ENCODE data around the gene RBBP6. TPM values are rescaled to one million over a fixed set of nuclear protein-coding genes. Genes with fewer than 3 reads are reported as not detected.

Gene RBBP6
- total RNA-seq, 2 experiments from 2014 or later: 77.2 to 88.9 TPM

GRCh38 chr16:24534620-24535019 is 4.7 kb upstream of the RBBP6 start:
- POLR2A ChIA-PET: no interaction called here
- Mint-ChIP-seq H3K9me3 (no peaks in the 10 kb centered on the region), H3K4me3 (no peak overlapping the region), H3K27me3 (peaks cover 3% of the 10 kb centered on the region), H3K36me3 (no peaks in the 10 kb centered on the region), H3K27ac (no peak overlapping the region), H3K4me1 (peaks cover 1% of the 10 kb centered on the region)
- DNase-seq (no peak), ATAC-seq (ENCODE audit: low read depth) (no peak)

GRCh38 chr16:24535827-24536226 is 3.5 kb upstream of the RBBP6 start:
- ATAC-seq (ENCODE audit: low read depth) (no peak), DNase-seq (no peak)
- Mint-ChIP-seq H3K9me3 (no peaks in the 10 kb centered on the region), H3K4me1 (peaks cover 1% of the 10 kb centered on the region), H3K27ac (no peak overlapping the region), H3K36me3 (peaks cover 4% of the 10 kb centered on the region), H3K4me3 (no peak overlapping the region), H3K27me3 (peaks cover 3% of the 10 kb centered on the region)
- POLR2A ChIA-PET: no interaction called here

GRCh38 chr16:24536671-24537070 is 2.7 kb upstream of the RBBP6 start:
- Mint-ChIP-seq H3K4me1 (peaks cover 2% of the 10 kb centered on the region), H3K4me3 (no peak overlapping the region), H3K27ac (no peak overlapping the region), H3K9me3 (no peaks in the 10 kb centered on the region), H3K36me3 (peaks cover 11% of the 10 kb centered on the region), H3K27me3 (no peaks in the 10 kb centered on the region)
- POLR2A ChIA-PET: no interaction called here
- DNase-seq (no peak), ATAC-seq (ENCODE audit: low read depth) (no peak)

GRCh38 chr16:24537474-24538337 is 1.7 kb upstream of the RBBP6 start:
- POLR2A ChIA-PET: no interaction called here

DNA sequence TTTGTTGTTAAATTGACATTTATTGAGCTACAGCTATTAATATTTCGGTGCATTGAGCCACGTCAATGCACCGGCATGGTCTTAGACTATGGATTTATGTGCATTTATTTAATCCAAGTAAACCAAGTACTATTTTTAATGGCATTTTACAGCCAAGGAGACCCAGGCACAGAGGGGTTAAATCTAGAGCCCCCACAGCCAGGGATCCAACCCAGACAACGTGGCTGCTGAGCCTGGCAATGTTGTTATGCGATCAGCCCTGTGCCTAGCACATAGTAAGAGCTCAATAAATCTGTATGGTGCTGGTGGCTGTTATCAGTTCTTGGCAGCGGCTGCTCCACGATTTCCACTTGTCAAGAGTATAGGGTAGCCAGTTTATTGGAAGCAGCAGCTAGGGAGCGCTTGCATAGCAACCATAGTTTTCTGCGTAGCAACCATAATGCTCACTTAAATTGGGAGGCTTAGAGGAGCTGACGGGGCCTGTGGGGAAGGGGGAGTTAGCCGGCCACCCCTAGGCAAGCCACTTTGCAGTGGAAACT is 541 bp upstream of the RBBP6 start:
- no peak for DNase-seq
- H3K4me1 Mint-ChIP-seq: peaks cover 16% of the 10 kb centered on the region
- peak; percentile 22 for ATAC-seq (ENCODE audit: low read depth)

More at GRCh38 chr16:24537474-24538337, 1.7 kb upstream of the RBBP6 start:
- Mint-ChIP-seq H3K27me3 (no peaks in the 10 kb centered on the region), H3K27ac (peak overlapping the region; percentile 27), H3K4me1 (peaks cover 9% of the 10 kb centered on the region), H3K9me3 (no peaks in the 10 kb centered on the region), H3K36me3 (peaks cover 18% of the 10 kb centered on the region), H3K4me3 (peak overlapping the region; percentile 31)
- DNase-seq (no peak), ATAC-seq (ENCODE audit: low read depth) (no peak)

GRCh38 chr16:24539850-24540601 is 660 bp downstream of the RBBP6 start:
- H3K4me1 Mint-ChIP-seq: peaks cover 24% of the 10 kb centered on the region
- POLR2A ChIA-PET: interaction anchor here (0.9 to 2.8 kb wide), 7 partner anchors 10 to 572 kb away, joined by 3 to 12 read pairs (median 4); partner anchors contain the start of gene LCMT1
- H3K36me3 Mint-ChIP-seq: peaks cover 20% of the 10 kb centered on the region
- DNase-seq (peak; percentile 80), ATAC-seq (ENCODE audit: low read depth) (peak; percentile 44)
- H3K9me3 Mint-ChIP-seq: no peaks in the 10 kb centered on the region
- no peaks in the 10 kb centered on the region for H3K27me3 Mint-ChIP-seq
- H3K27ac Mint-ChIP-seq: peak overlapping the region; percentile 98
- H3K4me3 Mint-ChIP-seq: peak overlapping the region; percentile 92

More for the DNA sequence above, 541 bp upstream of the RBBP6 start:
- no peaks in the 10 kb centered on the region for H3K27me3 Mint-ChIP-seq
- peaks cover 18% of the 10 kb centered on the region for H3K36me3 Mint-ChIP-seq
- H3K9me3 Mint-ChIP-seq: no peaks in the 10 kb centered on the region
- H3K4me3 Mint-ChIP-seq: peak overlapping the region; percentile 98
- POLR2A ChIA-PET: interaction anchor here (1.1 to 2.8 kb wide), 4 partner anchors 11 to 573 kb away, joined by 3 to 12 read pairs (median 6); partner anchors contain the start of gene LCMT1
- H3K27ac Mint-ChIP-seq: peak overlapping the region; percentile 100

DNA sequence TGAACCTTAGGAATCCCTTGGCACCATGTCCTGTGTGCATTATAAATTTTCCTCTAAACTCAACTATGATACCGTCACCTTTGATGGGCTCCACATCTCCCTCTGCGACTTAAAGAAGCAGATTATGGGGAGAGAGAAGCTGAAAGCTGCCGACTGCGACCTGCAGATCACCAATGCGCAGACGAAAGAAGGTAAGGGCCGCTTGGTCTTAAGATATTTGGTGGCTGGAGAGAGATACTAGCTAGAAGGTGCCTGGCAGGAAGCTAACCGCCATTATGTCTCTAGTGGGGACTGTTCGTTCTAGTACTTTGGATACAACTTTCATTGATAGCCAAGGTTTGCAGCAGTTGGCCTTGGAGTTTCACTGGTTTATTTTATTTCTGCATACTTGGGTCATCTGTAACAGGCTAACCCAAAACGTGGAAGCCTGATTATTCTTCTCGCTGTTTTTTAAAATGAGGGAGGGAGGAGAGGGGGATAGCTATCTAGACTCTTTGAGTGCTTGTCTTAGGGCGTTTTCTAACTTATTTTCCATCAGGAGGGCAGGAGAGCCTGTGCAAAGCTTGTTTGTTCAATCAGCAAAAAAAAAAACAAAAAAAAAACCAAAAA is 1.3 kb downstream of the RBBP6 start:
- H3K9me3 Mint-ChIP-seq: no peaks in the 10 kb centered on the region

GRCh38 chr16:24541233-24541933 is 2.0 kb downstream of the RBBP6 start:
- no peak for ATAC-seq (ENCODE audit: low read depth)
- Mint-ChIP-seq H3K4me1 (peaks cover 31% of the 10 kb centered on the region), H3K9me3 (no peaks in the 10 kb centered on the region), H3K4me3 (peak overlapping the region; percentile 92), H3K27me3 (no peaks in the 10 kb centered on the region), H3K36me3 (peaks cover 23% of the 10 kb centered on the region), H3K27ac (peak overlapping the region; percentile 98)
- POLR2A ChIA-PET: interaction anchor here (0.5 to 2.8 kb wide), 11 partner anchors 8 to 570 kb away, joined by 3 to 12 read pairs (median 4); partner anchors contain the start of genes ARHGAP17 and LCMT1
- no peak for DNase-seq

More for the DNA sequence above, 1.3 kb downstream of the RBBP6 start:
- POLR2A ChIA-PET: interaction anchor here (0.7 to 2.8 kb wide), 9 partner anchors 9 to 571 kb away, joined by 3 to 12 read pairs (median 5); partner anchors contain the start of genes ARHGAP17 and LCMT1
- no peak for ATAC-seq (ENCODE audit: low read depth)
- peaks cover 30% of the 10 kb centered on the region for H3K4me1 Mint-ChIP-seq
- peak overlapping the region; percentile 92 for H3K4me3 Mint-ChIP-seq
- H3K36me3 Mint-ChIP-seq: peaks cover 22% of the 10 kb centered on the region
- H3K27ac Mint-ChIP-seq: peak overlapping the region; percentile 98
- DNase-seq: peak; percentile 51
- H3K27me3 Mint-ChIP-seq: no peaks in the 10 kb centered on the region

- Mint-ChIP-seq H3K9me3 (no peaks in the 10 kb centered on the region), H3K36me3 (peaks cover 34% of the 10 kb centered on the region), H3K27me3 (no peaks in the 10 kb centered on the region), H3K27ac (no peak overlapping the region), H3K4me1 (peaks cover 32% of the 10 kb centered on the region), H3K4me3 (peak overlapping the region; percentile 57)
- POLR2A ChIA-PET: no interaction called here
- DNase-seq (no peak), ATAC-seq (ENCODE audit: low read depth) (no peak)
Observed at GRCh38 chr16:24543949-24544348, 4.6 kb downstream of the RBBP6 start.

GRCh38 chr16:24544640-24545039 is 5.3 kb downstream of the RBBP6 start:
- no peak overlapping the region for H3K4me3 Mint-ChIP-seq
- POLR2A ChIA-PET: no interaction called here
- DNase-seq: no peak
- peaks cover 40% of the 10 kb centered on the region for H3K36me3 Mint-ChIP-seq
- H3K27ac Mint-ChIP-seq: no peak overlapping the region
- peaks cover 38% of the 10 kb centered on the region for H3K4me1 Mint-ChIP-seq
- H3K27me3 Mint-ChIP-seq: no peaks in the 10 kb centered on the region
- no peak for ATAC-seq (ENCODE audit: low read depth)
- no peaks in the 10 kb centered on the region for H3K9me3 Mint-ChIP-seq

DNA sequence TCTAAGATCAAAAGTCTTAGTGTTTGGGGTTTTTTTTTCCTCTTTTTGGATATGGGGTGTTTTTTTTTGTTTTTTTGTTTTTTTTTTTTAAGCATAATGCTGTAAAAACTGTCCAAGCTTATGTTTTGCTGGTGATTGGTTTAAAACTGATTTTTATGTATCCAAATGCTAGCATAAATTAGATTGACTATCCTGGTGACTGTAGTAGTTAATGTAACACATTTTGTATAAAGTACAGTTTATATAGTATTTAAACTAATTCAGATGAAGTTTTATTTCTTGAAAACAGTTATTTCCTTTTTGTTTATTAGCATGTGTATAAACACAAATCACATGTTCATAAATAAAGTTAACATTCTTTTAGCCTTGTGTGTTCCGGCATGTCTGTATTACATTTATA is 10.9 kb downstream of the RBBP6 start:
- no peaks in the 10 kb centered on the region for H3K27me3 Mint-ChIP-seq
- POLR2A ChIA-PET: interaction anchor here (3.3 kb wide), 1 partner anchor 11 kb away, joined by 12 read pairs; the partner anchor contains the start of gene RBBP6
- H3K27ac Mint-ChIP-seq: no peak overlapping the region
- DNase-seq (no peak), ATAC-seq (ENCODE audit: low read depth) (no peak)
- H3K4me1 Mint-ChIP-seq: peaks cover 32% of the 10 kb centered on the region
- no peak overlapping the region for H3K4me3 Mint-ChIP-seq
- H3K36me3 Mint-ChIP-seq: peaks cover 27% of the 10 kb centered on the region
- no peaks in the 10 kb centered on the region for H3K9me3 Mint-ChIP-seq

DNA sequence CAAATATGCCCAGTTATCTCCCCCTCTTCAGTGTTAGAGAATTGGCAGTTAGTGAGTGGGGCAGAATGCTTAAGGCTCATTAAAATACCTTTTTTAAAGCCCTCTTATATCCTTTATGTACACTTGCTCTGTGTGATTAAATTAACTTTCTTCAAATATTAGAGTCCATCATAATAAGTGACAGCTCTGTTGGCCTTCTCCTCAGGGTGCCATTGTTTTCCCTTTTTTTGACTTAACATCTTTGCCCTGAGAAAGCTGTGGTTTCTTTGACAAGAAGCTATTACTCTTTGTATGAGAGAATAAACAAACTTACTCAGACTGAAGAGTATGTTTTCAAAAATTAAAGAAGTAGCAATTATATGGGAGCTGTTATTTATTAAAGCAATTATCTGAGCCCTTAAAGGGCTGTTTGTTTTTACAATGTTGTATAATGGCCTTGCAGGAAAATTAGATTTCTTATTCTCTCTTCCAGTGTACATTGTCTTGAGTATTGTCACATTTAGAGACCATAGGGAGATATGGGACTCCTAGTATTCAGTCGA is 13.4 kb downstream of the RBBP6 start:
- H3K27ac Mint-ChIP-seq: no peak overlapping the region
- peaks cover 31% of the 10 kb centered on the region for H3K36me3 Mint-ChIP-seq
- peaks cover 28% of the 10 kb centered on the region for H3K4me1 Mint-ChIP-seq
- H3K9me3 Mint-ChIP-seq: no peaks in the 10 kb centered on the region
- DNase-seq (no peak), ATAC-seq (ENCODE audit: low read depth) (no peak)
- POLR2A ChIA-PET: interaction anchor here (1.8 kb wide), 1 partner anchor 12 kb away, joined by 8 read pairs; no protein-coding TSS in a partner anchor
- no peaks in the 10 kb centered on the region for H3K27me3 Mint-ChIP-seq
- no peak overlapping the region for H3K4me3 Mint-ChIP-seq
